Colon (tissue), 2 donors: ENCODE data around the gene PEX14.

Experiments used
- FAIRE-seq: peaks from 2 replicates; lab custom pipeline; 2012; peaks lifted over from hg19 to GRCh38; lab: Jason Lieb, UNC
- donor health status: control.
- donor health status: control.

Gene PEX14

DNA sequence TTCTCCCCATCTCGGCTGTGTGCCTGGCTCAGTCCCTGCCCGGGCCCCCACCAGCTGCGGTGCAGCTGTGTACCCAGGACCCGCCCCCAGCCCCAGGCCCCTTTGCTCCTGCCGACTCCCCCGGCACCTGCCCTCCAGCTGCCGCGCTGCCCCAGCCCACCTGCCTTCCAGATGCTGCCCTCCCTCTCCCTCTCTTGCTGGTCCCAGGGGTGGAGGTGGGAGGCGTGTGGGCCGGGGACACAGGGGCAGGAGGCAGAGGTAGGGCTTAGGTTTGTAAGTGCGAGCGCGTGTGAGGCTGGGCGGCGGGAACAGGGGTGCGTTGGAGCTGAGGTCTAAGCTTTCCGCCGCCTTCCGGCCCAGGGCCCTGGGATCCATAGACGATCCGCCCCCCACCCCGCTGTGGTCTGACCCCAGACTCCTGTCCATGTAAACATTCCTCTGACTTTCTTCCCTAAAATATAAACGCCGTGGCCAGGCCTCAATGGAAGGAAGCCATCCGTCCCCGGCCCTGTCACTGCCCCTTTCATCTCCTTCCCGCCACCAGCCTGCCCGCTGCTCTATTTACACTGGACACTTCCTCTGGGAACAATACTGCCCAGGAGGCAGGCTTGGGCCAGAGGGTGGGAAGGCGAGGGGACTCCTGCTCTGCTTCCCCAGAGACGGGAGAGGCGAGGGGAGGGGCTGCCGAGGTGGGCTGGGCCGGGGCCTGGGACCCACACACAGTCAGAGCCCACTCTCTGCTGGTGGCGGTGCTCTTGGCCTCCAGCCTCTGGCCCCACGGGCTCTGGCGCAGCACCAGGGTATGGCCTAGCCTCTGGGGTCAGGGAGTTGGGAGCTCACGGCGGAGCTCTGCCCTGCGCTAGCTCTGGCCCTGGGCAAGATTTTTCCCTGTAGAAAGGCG, 193.4 kb downstream of the PEX14 start:
- FAIRE-seq: no peak

DNA sequence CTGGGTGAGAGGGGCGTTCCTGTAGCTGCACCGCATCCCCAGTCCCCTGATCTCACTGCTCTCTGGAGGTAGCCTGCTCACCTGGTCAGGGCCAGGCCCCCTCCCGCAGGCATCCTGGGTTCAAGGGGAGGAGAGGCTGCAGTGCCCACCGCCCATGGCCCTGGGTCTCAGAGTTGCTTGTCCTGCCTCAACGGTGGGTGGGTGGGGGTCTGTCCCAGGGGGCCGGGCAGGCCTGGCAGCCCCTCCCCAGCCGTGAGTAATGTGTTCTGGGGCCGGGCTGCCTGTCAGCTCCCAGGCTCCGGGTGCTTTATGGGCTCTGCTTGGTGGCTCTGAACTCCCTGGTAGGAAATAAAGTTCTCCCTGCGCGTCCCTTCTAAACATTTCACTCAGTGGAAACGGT, 194.8 kb downstream of the PEX14 start:
- no peak for FAIRE-seq

DNA sequence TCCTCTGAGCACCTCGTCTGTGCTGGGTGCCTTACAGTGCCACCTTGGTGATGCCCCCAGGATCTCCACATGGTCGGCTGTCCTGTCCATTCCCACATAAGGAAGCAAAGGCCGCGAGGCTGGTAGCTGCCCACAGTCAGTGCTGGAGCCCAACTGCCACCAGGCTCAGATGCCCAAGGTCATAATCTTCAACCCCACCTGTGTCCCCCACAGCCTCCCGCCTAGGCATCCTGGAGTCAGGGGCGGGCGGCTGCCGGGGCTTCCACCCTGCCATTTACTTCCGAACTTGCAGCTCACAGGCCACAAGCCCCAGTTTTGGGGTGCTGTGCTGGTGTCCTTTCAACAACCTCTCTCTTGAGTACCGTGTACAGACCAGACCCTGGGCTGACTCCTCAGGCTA, 195.4 kb downstream of the PEX14 start:
- FAIRE-seq: no peak

DNA sequence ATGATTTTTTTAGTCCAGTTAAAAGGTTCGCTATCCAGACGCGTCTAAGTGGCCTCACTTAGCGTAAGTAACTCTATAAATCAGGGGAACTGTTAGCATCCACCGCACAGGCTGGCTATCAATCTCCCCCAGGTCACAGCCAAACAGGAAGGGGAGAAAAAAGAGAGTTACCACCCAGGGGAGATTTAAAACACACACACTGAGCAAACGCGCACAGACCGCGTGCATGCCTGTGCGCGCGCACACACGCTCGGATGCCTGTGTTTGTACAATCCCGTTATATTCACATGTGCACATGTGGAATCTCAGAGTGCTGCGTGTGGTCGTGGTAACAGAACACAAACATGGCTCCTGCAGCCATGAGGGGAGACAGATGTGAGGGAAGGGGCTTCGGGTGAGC, 196.3 kb downstream of the PEX14 start:
- no peak for FAIRE-seq

DNA sequence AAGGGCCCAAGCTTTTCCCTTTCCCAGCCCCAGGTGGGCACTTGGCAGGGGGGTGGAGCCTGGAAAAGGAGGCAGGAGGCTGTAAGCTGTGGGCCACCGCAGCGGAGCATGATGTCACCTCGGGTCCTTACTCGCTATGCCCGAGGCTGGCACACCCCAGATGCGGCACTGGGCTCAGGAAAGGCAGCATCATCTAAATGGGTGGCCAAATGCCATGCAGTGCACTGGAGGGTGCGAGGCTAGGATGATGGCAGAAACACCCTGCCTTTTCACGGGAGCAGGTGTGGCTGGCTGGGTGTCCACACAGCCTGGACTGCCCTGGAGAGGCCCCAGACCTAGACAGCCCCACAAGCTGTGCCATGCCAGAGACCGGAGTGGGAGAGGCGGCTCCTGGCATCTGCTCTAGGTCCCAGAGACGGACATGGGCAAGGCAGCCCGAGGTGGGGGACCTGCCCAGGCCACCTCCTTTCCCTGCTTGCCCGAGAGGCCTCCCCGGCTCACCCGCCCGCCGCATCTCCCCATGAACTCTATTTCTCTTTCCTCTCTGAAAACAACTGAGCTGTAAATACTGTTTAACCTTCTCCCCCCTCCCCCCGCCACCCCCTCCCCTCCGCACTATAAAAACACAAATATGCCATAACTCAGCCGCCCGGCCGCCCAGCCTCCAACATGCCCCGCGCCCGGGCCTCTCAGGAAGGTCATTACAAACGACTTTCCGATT, 197.0 kb downstream of the PEX14 start:
- no peak for FAIRE-seq

DNA sequence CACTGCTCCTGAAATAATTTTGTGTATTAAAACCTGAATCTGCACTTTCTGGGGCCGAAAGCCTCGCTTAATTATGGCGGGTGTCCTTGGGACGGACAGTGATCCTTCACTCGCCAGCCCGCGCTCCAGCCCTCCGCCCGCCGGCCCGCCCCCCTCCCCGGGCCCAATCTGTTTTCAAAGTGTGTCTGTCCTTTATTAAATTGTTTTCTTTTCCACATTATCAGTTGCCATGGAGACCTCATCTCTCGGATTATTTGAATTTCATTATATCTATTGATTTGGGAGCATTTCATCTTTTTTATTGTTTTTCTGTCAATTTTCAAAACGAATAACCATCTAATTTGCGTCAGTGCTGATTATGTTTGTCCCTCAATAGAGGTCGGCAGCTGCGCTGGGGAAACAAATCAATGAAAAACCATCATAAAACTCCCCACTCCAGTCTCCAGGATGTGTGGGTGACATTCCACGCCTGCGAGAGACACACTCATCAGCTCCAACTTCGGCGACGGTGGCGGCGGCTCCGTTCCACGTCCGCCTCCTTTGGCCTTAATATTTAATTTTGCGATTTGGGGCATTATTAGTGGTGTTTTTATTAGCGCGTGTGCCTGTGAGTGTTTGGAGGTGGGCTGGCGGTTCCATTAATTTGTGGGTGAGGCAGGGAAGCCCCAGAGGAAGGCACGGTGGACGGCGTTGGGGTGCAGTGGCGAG, 197.7 kb downstream of the PEX14 start:
- no peak for FAIRE-seq

DNA sequence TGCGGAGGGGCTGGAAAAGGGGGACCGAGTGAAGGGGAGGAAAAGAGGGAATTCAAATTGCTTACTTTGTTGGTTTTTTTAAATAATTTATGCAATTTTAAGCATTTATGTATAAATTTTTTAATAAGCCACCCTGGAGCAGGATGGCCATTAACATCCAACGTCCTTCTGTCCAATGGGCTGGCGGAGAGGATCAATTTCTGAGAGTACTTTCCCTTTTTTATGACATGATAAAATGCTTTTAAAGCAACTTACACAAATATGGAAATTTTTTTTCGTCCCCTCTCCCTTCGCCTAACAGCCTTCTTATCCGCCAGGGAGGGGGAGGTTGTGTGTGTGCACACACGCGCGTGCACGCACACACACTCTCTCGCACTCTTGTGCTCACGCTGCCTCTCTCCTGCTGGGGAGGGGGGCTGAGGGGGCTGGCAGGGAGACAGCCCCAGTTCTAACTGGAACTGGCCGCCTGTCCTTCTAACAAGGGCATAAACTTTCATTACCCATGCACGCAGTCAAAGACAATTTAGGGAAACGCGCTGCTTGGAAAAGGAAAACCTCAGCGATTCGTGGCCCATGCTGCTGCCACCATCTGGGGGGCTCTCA, 198.5 kb downstream of the PEX14 start:
- no peak for FAIRE-seq

DNA sequence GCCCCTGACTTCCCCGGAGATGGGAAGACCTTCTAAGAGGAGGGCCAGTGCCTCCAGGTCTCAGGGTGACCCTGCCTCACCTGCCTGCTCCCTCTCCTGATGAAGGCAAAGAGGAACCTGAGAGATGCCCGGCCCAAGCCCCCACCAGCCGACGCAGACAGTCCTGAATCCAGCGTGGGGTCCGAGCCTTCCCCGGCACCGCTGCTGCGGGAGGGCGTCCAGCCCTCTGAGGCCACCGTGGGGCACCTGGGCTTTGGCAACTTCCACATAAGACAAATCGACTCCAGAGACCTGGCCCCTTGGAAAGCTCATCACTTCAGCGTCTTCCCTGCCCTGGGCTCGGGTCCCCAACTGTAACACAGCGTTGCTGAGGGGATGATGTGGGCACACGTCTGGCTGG, 199.5 kb downstream of the PEX14 start:
- no peak for FAIRE-seq

DNA sequence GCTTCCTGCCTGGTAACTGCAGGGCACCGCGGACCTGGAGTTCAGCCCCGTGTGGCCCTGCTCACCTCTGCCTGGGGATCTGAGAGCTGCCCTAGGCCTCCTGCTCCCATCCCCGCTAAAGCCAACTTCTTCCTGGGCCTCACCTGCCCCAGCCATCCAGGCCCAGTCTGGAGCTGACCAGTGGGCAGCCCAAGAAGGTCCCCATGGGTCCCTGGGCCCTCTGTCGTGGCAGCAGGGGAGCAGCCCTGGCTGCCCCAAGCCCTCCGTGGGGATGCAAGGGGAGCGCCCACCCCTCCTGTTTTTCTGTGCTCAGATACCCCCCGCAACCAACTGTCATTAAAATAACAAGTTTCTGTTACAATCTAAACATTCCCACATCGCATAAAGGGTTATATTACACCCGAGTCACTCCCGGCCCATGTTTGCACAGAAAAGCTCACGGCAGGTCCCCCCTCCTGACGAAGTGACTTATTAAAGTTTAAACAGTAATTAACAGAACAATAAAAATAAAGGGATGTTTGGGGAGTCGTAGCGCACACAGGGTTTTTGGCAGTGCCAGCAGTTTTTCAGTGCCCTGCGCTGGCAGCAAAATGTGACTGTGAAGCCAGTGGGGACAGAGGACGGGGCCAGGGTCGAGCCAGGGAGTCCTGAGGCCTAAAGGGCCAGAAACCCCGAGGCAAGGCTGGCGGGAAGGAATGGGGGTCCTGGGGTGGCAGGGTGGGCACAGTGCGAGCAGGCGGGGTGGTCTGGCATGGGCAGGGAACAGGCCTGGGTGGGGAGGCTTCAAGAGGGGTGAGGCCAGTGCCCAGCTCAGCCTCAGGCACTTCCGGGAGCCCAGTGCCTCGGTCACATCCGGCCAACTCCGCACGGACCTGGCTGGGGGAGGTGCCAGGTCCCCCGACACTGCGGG, 200.2 kb downstream of the PEX14 start:
- FAIRE-seq: no peak

DNA sequence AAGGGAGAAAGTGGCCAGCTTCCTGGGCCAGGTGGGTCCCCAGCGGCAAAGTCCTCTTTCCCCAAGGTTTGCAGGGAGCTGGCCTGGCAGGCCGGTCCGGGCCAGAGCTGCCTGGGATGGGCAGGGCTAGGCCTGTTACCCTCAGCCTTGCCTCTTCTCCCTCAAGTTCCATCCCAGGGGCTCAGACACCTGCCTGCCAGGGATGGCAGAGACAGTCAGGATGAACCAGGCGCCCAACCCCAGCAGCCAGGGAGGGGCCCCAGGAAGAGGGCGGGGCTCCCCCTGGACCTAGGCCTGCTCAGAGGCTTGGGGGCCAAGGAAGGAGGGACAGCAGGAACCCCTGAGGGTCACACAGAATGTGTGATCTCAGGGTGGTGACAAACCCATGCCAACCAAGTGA, 201.1 kb downstream of the PEX14 start:
- no peak for FAIRE-seq

DNA sequence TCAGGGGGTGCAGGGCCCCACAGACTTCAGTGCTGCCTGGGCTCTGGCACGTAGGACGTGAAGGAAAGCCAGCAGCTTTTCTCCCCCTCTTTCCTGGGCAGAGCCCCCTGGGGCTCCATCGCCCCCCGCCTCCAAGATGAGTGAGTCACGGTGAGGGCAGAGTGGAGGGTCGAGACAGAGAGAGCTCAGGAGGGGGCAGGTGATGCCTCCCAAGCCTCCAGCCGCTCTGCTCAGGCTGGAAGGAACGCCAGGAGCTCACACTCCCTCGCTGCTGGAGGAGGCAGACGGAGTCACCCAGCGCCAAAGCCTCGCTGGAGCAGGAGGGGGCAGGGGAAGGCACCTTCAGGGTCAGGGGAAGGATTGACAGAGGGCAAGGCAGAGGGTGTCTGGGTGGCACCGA, 202.2 kb downstream of the PEX14 start:
- no peak for FAIRE-seq

DNA sequence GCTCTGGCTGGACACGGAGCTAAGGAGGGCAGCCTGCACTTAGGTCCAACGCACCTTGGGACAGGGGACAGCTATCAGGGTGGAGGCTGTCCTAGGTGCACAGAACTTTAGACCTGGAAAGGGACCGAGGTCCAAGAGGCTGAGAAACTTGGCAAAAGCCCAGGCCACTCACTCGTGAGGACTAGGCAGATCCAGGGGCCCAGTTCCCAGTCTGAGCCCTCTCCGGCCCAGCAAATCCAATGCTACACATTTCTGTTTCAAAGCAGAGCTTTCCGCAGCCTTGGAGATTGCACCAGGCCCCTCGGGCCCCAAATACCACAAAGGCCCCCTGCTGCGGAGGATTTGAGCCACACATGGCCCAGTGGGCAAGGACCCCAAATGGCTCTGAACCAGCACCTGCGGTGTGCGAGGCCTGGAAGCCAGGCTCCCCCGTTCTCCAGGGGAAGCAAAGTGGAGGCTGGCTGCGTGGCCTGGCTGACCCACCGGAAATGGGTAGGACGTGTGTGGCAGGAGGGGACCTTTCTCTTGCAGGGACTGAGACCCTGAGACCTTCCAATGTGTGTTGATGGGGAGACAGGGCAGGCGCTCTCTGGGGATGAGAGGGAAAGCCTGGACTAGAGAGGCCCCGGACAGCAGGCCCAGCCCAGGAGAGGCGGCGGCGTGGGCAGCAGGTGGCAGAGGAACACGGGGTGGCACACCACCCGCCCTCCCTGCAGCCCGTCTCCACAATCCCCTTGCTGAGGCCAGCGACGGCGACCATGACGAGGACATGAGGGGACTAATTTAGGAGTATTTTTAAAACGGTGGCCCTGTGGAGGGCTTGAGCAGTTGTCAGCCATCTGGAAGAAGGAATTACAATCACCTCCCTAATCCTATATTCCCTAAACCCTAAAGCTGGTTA, 203.0 kb downstream of the PEX14 start:
- no peak for FAIRE-seq

DNA sequence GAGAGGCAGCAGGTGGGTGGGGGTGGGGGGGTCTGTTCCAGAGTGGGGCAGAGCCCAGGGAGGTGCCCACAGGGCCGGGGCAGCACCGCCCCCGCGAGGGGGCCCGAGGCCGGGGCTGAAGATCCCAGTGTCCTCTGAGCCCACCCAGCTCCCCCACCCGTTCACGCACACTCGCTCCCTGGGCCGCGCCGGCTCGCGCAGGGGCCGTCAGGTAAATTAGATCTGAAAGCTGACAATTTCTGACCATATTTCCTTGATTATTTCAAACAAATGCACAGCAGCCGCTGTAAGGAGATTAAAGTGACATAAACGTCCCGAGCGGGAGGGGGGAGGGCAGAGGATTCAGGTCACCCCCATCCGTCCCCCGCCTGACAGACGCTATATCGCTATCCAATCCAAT, 203.7 kb downstream of the PEX14 start:
- no peak for FAIRE-seq

DNA sequence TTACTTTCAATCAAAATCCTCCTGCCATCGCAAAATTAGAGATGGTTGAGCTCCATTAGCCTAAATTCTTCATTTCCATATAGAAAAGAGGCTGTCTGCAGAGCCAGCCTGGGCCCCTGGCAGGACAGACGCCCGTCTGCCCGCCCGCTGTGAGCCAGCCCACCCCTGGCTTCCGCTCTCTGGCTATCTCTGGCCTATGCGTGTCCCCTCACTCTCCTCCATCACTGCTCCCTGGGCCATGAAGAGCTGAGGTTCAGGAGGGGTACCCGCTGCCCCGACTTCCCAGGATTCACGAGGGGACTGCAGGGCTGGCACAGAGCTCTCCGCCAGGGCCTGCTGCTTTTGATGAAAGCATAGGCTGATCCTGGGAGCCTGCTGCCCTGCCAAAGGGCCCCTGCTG, 204.1 kb downstream of the PEX14 start:
- FAIRE-seq: no peak

DNA sequence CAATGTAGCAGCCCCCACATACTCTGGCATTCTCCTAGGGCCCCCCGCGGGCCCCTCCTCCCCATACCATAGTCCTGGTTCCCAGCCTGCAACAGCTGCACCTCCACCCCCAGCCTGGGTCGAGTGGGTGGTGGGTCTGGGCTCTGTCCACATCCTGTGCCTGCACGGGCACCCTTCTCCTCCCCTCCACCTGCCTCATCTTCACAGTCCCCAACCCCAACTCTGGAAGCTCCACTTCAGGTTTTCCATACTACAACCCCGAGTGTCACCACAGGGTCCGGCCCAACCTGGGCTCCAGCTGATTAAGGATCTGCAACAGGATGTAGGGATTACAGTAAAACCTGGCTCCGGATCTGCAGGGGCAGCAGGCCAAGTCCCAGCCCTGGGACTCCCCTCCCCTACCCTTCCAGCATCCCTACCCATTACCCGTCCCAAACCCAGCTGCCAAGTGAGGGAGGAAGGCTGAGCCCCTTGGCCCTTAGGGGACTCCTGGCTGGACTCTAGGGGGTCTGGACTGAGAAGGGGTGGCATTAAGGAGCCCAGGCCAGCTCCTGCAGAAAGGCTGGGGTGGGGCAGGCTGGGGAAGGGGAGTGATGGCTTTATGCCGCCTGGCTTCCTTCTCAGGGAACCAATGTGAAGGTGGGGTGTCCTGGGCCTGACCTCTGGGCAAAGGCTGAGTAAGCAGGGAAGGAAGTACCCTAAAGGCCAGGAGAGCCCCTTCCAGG, 204.9 kb downstream of the PEX14 start:
- no peak for FAIRE-seq
